WI38 (cell line): ENCODE measurements around the gene PDE4A.

Source experiments
- H3K4me3 ChIP-seq: 2 replicates; pipeline ENCODE4 v1.5.1; 2011; ENCODE audit warnings: low read depth, mild to moderate bottlenecking, control low read depth, low read length
- CTCF ChIP-seq: IDR thresholded peaks from 2 replicates; pipeline ENCODE4 v1.5.1; 2012; ENCODE audit warnings: low read depth, mild to moderate bottlenecking, control low read depth, low read length

Gene PDE4A

GRCh38 chr19:10384580-10384979, 35.8 kb upstream of the PDE4A start:
- no peak for TF ChIP-seq CTCF
- H3K4me3 ChIP-seq, result no peak overlapping the region

GRCh38 chr19:10388957-10389356, 31.4 kb upstream of the PDE4A start:
- peak; percentile 87 for TF ChIP-seq CTCF
- no peak overlapping the region for H3K4me3 ChIP-seq

GRCh38 chr19:10389863-10390262, 30.5 kb upstream of the PDE4A start:
- H3K4me3 ChIP-seq, result no peak overlapping the region
- peak; percentile 12; the same call in 1 of the 2 replicates for TF ChIP-seq CTCF

- TF ChIP-seq CTCF, result peak; percentile 89
Observed at GRCh38 chr19:10390652-10391286, 29.6 kb upstream of the PDE4A start.

GRCh38 chr19:10392120-10392519, 28.2 kb upstream of the PDE4A start:
- TF ChIP-seq CTCF, result no peak
- H3K4me3 ChIP-seq, result no peak overlapping the region

More at GRCh38 chr19:10390652-10391286, 29.6 kb upstream of the PDE4A start:
- H3K4me3 ChIP-seq, result no peak overlapping the region

GRCh38 chr19:10393137-10393536, 27.2 kb upstream of the PDE4A start:
- TF ChIP-seq CTCF, result no peak
- H3K4me3 ChIP-seq, result no peak overlapping the region

- no peak overlapping the region for H3K4me3 ChIP-seq
- TF ChIP-seq CTCF, result no peak
Observed at GRCh38 chr19:10395003-10395402, 25.3 kb upstream of the PDE4A start.
